HCT116 (cell line): ENCODE measurements around the gene CD99L2. TPM values are rescaled to one million over a fixed set of nuclear protein-coding genes. Genes with fewer than 3 reads are reported as not detected.

ENCODE experiments used
- ATAC-seq: fragments of 200-7000 bp; cut with Tn5 transposase; 2 replicates; pipeline ENCODE4 v1.9.1; 2020; ENCODE audit warnings: mild to moderate bottlenecking, moderate library complexity
- BruUV-seq: library from RNA; stranded (reverse); fragments of 400-500 nt; replicated peaks from 2 replicates; lab custom pipeline; 2021; lab: Mats Ljungman, UMichigan
- CTCF ChIA-PET: fragments of 300-600 bp; sonication (Branson Sonifier 250); formaldehyde crosslinking; loops from one replicate; lab custom pipeline; 2021; ENCODE audit warnings: antibody characterized with exemption; lab: Charles Lee
- POLR2A ChIA-PET: fragments of 300-600, 350-600 bp; sonication (Branson Sonifier 250); formaldehyde crosslinking; loops from one replicate; lab custom pipeline; 2021; ENCODE audit warnings: antibody characterized with exemption; lab: Charles Lee
- RAD21 ChIA-PET, 2 experiments: fragments of 300-600 bp; sonication (Branson Sonifier 250); formaldehyde crosslinking; loops; one replicate each; lab custom pipeline; 2023; ENCODE audit warnings: low total read pairs in 2 of 2; ENCODE audit not compliant: uncharacterized antibody in 2 of 2, unreplicated experiment in 2 of 2, low non-redundant PET in 1 of 2; lab: Charles Lee
- DNase-seq: peaks from one replicate; pipeline ENCODE4 v3.0.0-alpha.2; 2010; ENCODE audit warnings: low read depth, low spot score
- H2AFZ ChIP-seq: fragments of 200-600 bp; shearing (Covaris generic), sonication (generic); 2 replicates; pipeline ENCODE4 v1.6.1; 2017; ENCODE audit warnings: low read depth, mixed run types, mixed read lengths, antibody characterized with exemption, low read length; ENCODE audit not compliant: poor library complexity, severe bottlenecking
- H3K27ac ChIP-seq: 2 replicates; pipeline ENCODE4 v1.5.1; 2012; ENCODE audit warnings: low read depth, low read length
- H3K27me3 ChIP-seq: fragments of 200-600 bp; sonication (generic); 2 replicates; pipeline ENCODE4 v1.6.1; 2016; ENCODE audit warnings: mixed run types, low read length, mixed read lengths; ENCODE audit not compliant: insufficient read depth
- H3K36me3 ChIP-seq, 2 experiments: fragments of 200-500 bp in 1 of 2; fragments of 200-600 bp in 1 of 2; sonication (Bioruptor generic) in 1 of 2; sonication (generic) in 1 of 2; 2 replicates each; pipeline versions ENCODE4 v1.5.1 to v1.6.1; 2014 to 2016; ENCODE audit warnings: low read length in 2 of 2, inconsistent platforms in 1 of 2, mixed read lengths in 1 of 2, mixed run types in 1 of 2; ENCODE audit not compliant: insufficient read depth in 2 of 2, control insufficient read depth in 1 of 2
- H3K4me1 ChIP-seq, 2 experiments: fragments of 200-600 bp in 1 of 2; sonication (generic) in 1 of 2; 2 replicates each; pipeline versions ENCODE4 v1.5.1 to v1.6.1; 2012 to 2017; ENCODE audit warnings: low read length in 2 of 2, inconsistent platforms in 1 of 2, mild to moderate bottlenecking in 1 of 2, mixed read lengths in 1 of 2, mixed run types in 1 of 2, moderate library complexity in 1 of 2; ENCODE audit not compliant: insufficient read depth in 2 of 2, control insufficient read depth in 1 of 2
- H3K4me2 ChIP-seq: fragments of 200-600 bp; sonication (generic); 2 replicates; pipeline ENCODE4 v1.6.1; 2017; ENCODE audit warnings: mixed run types, low read length, mixed read lengths
- H3K4me3 ChIP-seq, 2 experiments: fragments of 200-600 bp in 1 of 2; sonication (generic) in 1 of 2; replicated peaks in 1 of 2; 2 replicates each; pipeline ENCODE4 v1.5.1; 2011 to 2016; ENCODE audit warnings: low read length in 2 of 2, control low read depth in 1 of 2, low read depth in 1 of 2, mild to moderate bottlenecking in 1 of 2, mixed read lengths in 1 of 2, mixed run types in 1 of 2
- H3K79me2 ChIP-seq: fragments of 200-600 bp; sonication (generic); 2 replicates; pipeline ENCODE4 v1.6.1; 2017; ENCODE audit warnings: mild to moderate bottlenecking, mixed run types, low read length, moderate library complexity, mixed read lengths; ENCODE audit not compliant: insufficient read depth
- H3K9ac ChIP-seq: fragments of 200-600 bp; sonication (generic); 2 replicates; pipeline ENCODE4 v1.6.1; 2016; ENCODE audit warnings: low read length, mixed read lengths
- H3K9me2 ChIP-seq: fragments of 200-600 bp; sonication (generic), shearing (Covaris generic); 2 replicates; pipeline ENCODE4 v1.6.1; 2017; ENCODE audit warnings: mixed run types, mild to moderate bottlenecking, moderate library complexity; ENCODE audit not compliant: insufficient read depth
- H3K9me3 ChIP-seq, 2 experiments: fragments of 200-500 bp in 1 of 2; fragments of 200-600 bp in 1 of 2; sonication (Bioruptor generic) in 1 of 2; sonication (generic) in 1 of 2; 2 replicates each; pipeline ENCODE4 v1.6.1; 2014 to 2017; ENCODE audit warnings: low read length in 2 of 2, mixed read lengths in 2 of 2, inconsistent platforms in 1 of 2, low read depth in 1 of 2, mild to moderate bottlenecking in 1 of 2, mixed run types in 1 of 2, moderate library complexity in 1 of 2; ENCODE audit not compliant: control insufficient read depth in 1 of 2, insufficient read depth in 1 of 2
- H4K20me1 ChIP-seq: fragments of 200-600 bp; sonication (generic), shearing (Covaris generic); 2 replicates; pipeline ENCODE4 v1.6.1; 2017; ENCODE audit warnings: mixed run types, mild to moderate bottlenecking, moderate library complexity; ENCODE audit not compliant: insufficient read depth
- ATF3 ChIP-seq: IDR thresholded peaks from 2 replicates; pipeline ENCODE4 v1.6.1; 2012
- EZH2phosphoT487 ChIP-seq: fragments of 200-600 bp; IDR thresholded peaks from 2 replicates; pipeline ENCODE4 v1.6.1; 2018; ENCODE audit warnings: antibody characterized with exemption, borderline replicate concordance
- POLR2A ChIP-seq: IDR thresholded peaks from 2 replicates; pipeline ENCODE4 v1.7.0; 2011; ENCODE audit warnings: borderline replicate concordance; ENCODE audit not compliant: insufficient read depth, insufficient read length; ENCODE audit errors: extremely low read depth
- POLR2AphosphoS5 ChIP-seq: IDR thresholded peaks from 2 replicates; pipeline ENCODE4 v1.6.1; 2011; ENCODE audit warnings: mild to moderate bottlenecking, low read depth, low read length, moderate library complexity
- RAD21 ChIP-seq: IDR thresholded peaks from 2 replicates; pipeline ENCODE4 v1.6.1; 2012; ENCODE audit warnings: low read depth, mild to moderate bottlenecking
- SRF ChIP-seq: IDR thresholded peaks from 2 replicates; pipeline ENCODE4 v1.6.1; 2012; ENCODE audit warnings: low read depth
- intact Hi-C: fragments of 100-400 bp; cut with micrococcal nuclease; formaldehyde crosslinking; loops from 2 replicates; pipeline ENCODE4 v1.10.0; 2022
- total RNA-seq: library from RNA; stranded (reverse); gene quantifications from one replicate; pipeline ENCODE4 v1.2.1, GENCODE V29; 2021; ENCODE audit not compliant: unreplicated experiment
- TF ChIP-seq, protein P1 (sequence below): IDR thresholded peaks from 2 replicates; pipeline ENCODE4 v1.6.1; 2011; ENCODE audit warnings: mild to moderate bottlenecking, low read length, moderate library complexity; ENCODE audit not compliant: insufficient replicate concordance; ENCODE audit errors: extremely low read depth

CD99L2 gene
- total RNA-seq, 1 experiment from 2014 or later = 6.2 TPM

DNA sequence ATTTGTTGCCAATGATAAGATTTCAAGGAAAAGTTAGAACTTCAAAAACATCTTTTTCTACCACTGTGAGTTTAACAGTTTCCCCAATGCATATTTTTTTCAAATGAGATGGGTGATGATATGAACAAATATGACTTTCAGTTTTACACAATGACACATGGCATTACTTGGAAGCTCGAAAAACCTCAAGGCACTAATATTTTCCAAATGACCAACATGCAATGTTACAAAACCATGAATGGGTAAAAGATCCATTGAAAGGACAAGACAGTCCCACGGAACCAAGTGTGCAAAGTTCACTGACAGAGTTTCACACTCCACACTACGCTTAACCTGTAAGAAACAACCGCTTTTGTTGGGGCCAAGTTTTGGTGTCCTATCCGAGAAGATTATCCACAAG is 84.5 kb downstream of the CD99L2 start:
- no peak overlapping the region for H3K27ac ChIP-seq
- CTCF ChIA-PET = no interaction called here
- no peaks in the 10 kb centered on the region for H3K9me3 ChIP-seq
- no peak overlapping the region for H3K4me3 ChIP-seq
- POLR2A ChIA-PET = no interaction called here
- no peaks in the 10 kb centered on the region for H3K9me2 ChIP-seq
- BruUV-seq = no TSS peak
- no peaks in the 10 kb centered on the region for H3K36me3 ChIP-seq
- H4K20me1 ChIP-seq = no peaks in the 10 kb centered on the region
- TF ChIP-seq POLR2AphosphoS5 (no peak), POLR2A (no peak), ATF3 (no peak), EZH2phosphoT487 (no peak)
- RAD21 ChIA-PET = no interaction called here
- H2AFZ ChIP-seq = no peak overlapping the region
- no peak for DNase-seq
- no peaks in the 10 kb centered on the region for H3K4me1 ChIP-seq
- H3K9ac ChIP-seq = no peak overlapping the region
- no peaks in the 10 kb centered on the region for H3K27me3 ChIP-seq
- intact Hi-C loops = no loop called here
- no peak for ATAC-seq
- no peak overlapping the region for H3K4me2 ChIP-seq
- no peaks in the 10 kb centered on the region for H3K79me2 ChIP-seq

DNA sequence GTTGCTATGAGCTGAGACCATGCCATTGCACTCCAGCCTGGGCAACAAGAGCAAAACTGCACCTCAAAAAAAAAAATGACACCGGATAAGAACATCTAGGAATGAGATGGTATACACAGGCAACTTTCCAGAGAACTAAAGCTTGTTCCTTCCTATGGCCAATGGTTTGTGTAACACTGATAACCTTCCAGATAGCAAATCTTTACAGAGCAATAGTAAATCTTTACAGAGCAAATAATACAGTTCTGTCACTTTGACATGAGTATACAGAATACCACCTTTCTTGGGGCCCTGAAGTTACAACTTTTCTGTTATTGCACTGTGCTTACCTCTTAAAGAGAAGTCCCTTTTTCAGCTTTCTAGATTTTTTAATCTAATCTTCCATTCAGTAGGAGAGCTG is 91.6 kb downstream of the CD99L2 start:
- H3K4me3 ChIP-seq = no peak overlapping the region
- H3K9ac ChIP-seq = no peak overlapping the region
- no peaks in the 10 kb centered on the region for H3K9me3 ChIP-seq
- TF ChIP-seq, protein P1, sequence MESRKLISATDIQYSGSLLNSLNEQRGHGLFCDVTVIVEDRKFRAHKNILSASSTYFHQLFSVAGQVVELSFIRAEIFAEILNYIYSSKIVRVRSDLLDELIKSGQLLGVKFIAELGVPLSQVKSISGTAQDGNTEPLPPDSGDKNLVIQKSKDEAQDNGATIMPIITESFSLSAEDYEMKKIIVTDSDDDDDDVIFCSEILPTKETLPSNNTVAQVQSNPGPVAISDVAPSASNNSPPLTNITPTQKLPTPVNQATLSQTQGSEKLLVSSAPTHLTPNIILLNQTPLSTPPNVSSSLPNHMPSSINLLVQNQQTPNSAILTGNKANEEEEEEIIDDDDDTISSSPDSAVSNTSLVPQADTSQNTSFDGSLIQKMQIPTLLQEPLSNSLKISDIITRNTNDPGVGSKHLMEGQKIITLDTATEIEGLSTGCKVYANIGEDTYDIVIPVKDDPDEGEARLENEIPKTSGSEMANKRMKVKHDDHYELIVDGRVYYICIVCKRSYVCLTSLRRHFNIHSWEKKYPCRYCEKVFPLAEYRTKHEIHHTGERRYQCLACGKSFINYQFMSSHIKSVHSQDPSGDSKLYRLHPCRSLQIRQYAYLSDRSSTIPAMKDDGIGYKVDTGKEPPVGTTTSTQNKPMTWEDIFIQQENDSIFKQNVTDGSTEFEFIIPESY = no peak
- no peak for TF ChIP-seq SRF
- no peak for TF ChIP-seq ATF3
- TF ChIP-seq RAD21 = no peak
- no TSS peak for BruUV-seq
- H2AFZ ChIP-seq = no peak overlapping the region
- RAD21 ChIA-PET = no interaction called here
- no peak for ATAC-seq
- DNase-seq = no peak
- no peaks in the 10 kb centered on the region for H3K36me3 ChIP-seq
- H4K20me1 ChIP-seq = no peaks in the 10 kb centered on the region
- CTCF ChIA-PET = no interaction called here
- H3K27ac ChIP-seq = no peak overlapping the region
- intact Hi-C loops = no loop called here
- no peaks in the 10 kb centered on the region for H3K9me2 ChIP-seq
- H3K27me3 ChIP-seq = no peaks in the 10 kb centered on the region
- H3K79me2 ChIP-seq = no peaks in the 10 kb centered on the region
- no peaks in the 10 kb centered on the region for H3K4me1 ChIP-seq
- POLR2A ChIA-PET = no interaction called here
- H3K4me2 ChIP-seq = no peak overlapping the region
